ENCODE measurements around the gene COX6B2.

GRCh38 chr19:55368106-55368505 is 13.6 kb upstream of the COX6B2 start:
- TF ChIP-seq, protein P1, sequence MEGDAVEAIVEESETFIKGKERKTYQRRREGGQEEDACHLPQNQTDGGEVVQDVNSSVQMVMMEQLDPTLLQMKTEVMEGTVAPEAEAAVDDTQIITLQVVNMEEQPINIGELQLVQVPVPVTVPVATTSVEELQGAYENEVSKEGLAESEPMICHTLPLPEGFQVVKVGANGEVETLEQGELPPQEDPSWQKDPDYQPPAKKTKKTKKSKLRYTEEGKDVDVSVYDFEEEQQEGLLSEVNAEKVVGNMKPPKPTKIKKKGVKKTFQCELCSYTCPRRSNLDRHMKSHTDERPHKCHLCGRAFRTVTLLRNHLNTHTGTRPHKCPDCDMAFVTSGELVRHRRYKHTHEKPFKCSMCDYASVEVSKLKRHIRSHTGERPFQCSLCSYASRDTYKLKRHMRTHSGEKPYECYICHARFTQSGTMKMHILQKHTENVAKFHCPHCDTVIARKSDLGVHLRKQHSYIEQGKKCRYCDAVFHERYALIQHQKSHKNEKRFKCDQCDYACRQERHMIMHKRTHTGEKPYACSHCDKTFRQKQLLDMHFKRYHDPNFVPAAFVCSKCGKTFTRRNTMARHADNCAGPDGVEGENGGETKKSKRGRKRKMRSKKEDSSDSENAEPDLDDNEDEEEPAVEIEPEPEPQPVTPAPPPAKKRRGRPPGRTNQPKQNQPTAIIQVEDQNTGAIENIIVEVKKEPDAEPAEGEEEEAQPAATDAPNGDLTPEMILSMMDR (IDR thresholded peaks at IDR 0.05): no peak
- TF ChIP-seq ZFX (IDR thresholded peaks at IDR 0.05; ENCODE audit: borderline replicate concordance): no peak

Data from 22Rv1 (cell line).